Measurements from ENCODE around the gene BICC1.

GRCh38 chr10:58779594-58779993, 266.9 kb downstream of the BICC1 start:
- no peak for TF ChIP-seq POLR2A (IDR thresholded peaks at IDR 0.05; ENCODE audit: extremely low read depth, insufficient read length)
- TF ChIP-seq, protein P1, sequence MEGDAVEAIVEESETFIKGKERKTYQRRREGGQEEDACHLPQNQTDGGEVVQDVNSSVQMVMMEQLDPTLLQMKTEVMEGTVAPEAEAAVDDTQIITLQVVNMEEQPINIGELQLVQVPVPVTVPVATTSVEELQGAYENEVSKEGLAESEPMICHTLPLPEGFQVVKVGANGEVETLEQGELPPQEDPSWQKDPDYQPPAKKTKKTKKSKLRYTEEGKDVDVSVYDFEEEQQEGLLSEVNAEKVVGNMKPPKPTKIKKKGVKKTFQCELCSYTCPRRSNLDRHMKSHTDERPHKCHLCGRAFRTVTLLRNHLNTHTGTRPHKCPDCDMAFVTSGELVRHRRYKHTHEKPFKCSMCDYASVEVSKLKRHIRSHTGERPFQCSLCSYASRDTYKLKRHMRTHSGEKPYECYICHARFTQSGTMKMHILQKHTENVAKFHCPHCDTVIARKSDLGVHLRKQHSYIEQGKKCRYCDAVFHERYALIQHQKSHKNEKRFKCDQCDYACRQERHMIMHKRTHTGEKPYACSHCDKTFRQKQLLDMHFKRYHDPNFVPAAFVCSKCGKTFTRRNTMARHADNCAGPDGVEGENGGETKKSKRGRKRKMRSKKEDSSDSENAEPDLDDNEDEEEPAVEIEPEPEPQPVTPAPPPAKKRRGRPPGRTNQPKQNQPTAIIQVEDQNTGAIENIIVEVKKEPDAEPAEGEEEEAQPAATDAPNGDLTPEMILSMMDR (IDR thresholded peaks at IDR 0.05; ENCODE audit: low read depth, low read length): no peak
- TF ChIP-seq, protein P2, sequence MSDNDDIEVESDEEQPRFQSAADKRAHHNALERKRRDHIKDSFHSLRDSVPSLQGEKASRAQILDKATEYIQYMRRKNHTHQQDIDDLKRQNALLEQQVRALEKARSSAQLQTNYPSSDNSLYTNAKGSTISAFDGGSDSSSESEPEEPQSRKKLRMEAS (IDR thresholded peaks at IDR 0.05; ENCODE audit: low read depth, low read length): no peak
- no peak for TF ChIP-seq MYC (IDR thresholded peaks at IDR 0.05; ENCODE audit: low read depth, low read length)
